Urothelium cell line (cell line): ENCODE measurements around the gene AKTIP.
A peak's percentile ranks its signal among the peaks of the same experiment; 100 is the strongest.
"Not testable (repeated sequence)": the region's sequence is repeated elsewhere in the genome, so short reads cannot be mapped to it uniquely, and the experiment has no call there.

Source experiments
- DNase-seq: peaks from one replicate; pipeline ENCODE4 v3.0.0; 2011; ENCODE audit warnings: low spot score, mixed read lengths
- FAIRE-seq: peaks from 2 replicates; lab custom pipeline; 2011; peaks lifted over from hg19 to GRCh38; lab: Jason Lieb, UNC

The AKTIP gene

GRCh38 chr16:53502331-53503269 is at the start of gene AKTIP:
Gene AKTIP, minus strand, starts transcription at chr16:53503209. Its CDS starts 2,950 bp downstream, at chr16:53500259.
- DNase-seq (peak; percentile 58), FAIRE-seq (no peak)

- DNase-seq (peak; percentile 64), FAIRE-seq (peak; percentile 35)
Observed at GRCh38 chr16:53549970-53550690, 47.1 kb upstream of the AKTIP start.

- DNase-seq, result no peak
- no peak for FAIRE-seq
Observed at GRCh38 chr16:53546988-53547391, 44.0 kb upstream of the AKTIP start.

- DNase-seq, result no peak
- FAIRE-seq, result no peak
Observed at GRCh38 chr16:53545433-53545832, 42.4 kb upstream of the AKTIP start.

- DNase-seq (no peak), FAIRE-seq (no peak)
Observed at GRCh38 chr16:53542283-53542682, 39.3 kb upstream of the AKTIP start.

GRCh38 chr16:53541326-53541725 is 38.3 kb upstream of the AKTIP start:
- DNase-seq (no peak), FAIRE-seq (no peak)

- not testable (repeated sequence) for FAIRE-seq, DNase-seq
Observed at GRCh38 chr16:53539759-53540718, 37.0 kb upstream of the AKTIP start.

- FAIRE-seq, DNase-seq: not testable (repeated sequence)
Observed at GRCh38 chr16:53539346-53539745, 36.3 kb upstream of the AKTIP start.

- no peak for FAIRE-seq
- no peak for DNase-seq
Observed at GRCh38 chr16:53537626-53538025, 34.6 kb upstream of the AKTIP start.

GRCh38 chr16:53534206-53534605 is 31.2 kb upstream of the AKTIP start:
- FAIRE-seq (no peak), DNase-seq (no peak)

- no peak for DNase-seq
- no peak for FAIRE-seq
Observed at GRCh38 chr16:53530741-53531140, 27.7 kb upstream of the AKTIP start.

- no peak for FAIRE-seq
Observed at GRCh38 chr16:53530046-53530445, 27.0 kb upstream of the AKTIP start.

GRCh38 chr16:53529513-53529912 is 26.5 kb upstream of the AKTIP start:
- no peak for FAIRE-seq

More at GRCh38 chr16:53530046-53530445, 27.0 kb upstream of the AKTIP start:
- DNase-seq, result no peak

GRCh38 chr16:53528797-53529196 is 25.8 kb upstream of the AKTIP start:
- DNase-seq (no peak), FAIRE-seq (no peak)

More at GRCh38 chr16:53529513-53529912, 26.5 kb upstream of the AKTIP start:
- DNase-seq, result no peak

GRCh38 chr16:53523971-53524548 is 21.1 kb upstream of the AKTIP start:
- FAIRE-seq, result no peak
- DNase-seq, result no peak

- DNase-seq (no peak), FAIRE-seq (no peak)
Observed at GRCh38 chr16:53523126-53523804, 20.3 kb upstream of the AKTIP start.

- no peak for FAIRE-seq
Observed at GRCh38 chr16:53519417-53520091, 16.5 kb upstream of the AKTIP start.

GRCh38 chr16:53518550-53519416 is 15.8 kb upstream of the AKTIP start:
- DNase-seq (peak; percentile 43), FAIRE-seq (no peak)

More at GRCh38 chr16:53519417-53520091, 16.5 kb upstream of the AKTIP start:
- DNase-seq, result no peak
